Measurements from ENCODE around the gene ITIH6.

- TF ChIP-seq CTCF (IDR thresholded peaks at IDR 0.05) (no peak), POLR2AphosphoS5 (IDR thresholded peaks at IDR 0.05) (no peak)
These were observed 14.3 kb upstream of the ITIH6 start for GRCh38 chrX:54812306-54812705.

All from transverse colon (tissue), 4 donors.